ENCODE results near the gene MYO1A.

MYO1A gene

GRCh38 chr12:57049890-57050289 is at the start of gene MYO1A:
TSS of gene MYO1A (minus strand) at chr12:57050129. CDS start at chr12:57048323, 1,806 bp downstream.
- DNase-seq (ENCODE audit: low read depth), result peak; percentile 11

- DNase-seq (ENCODE audit: low read depth), result no peak
Observed at GRCh38 chr12:57099047-57099714, 49.3 kb upstream of the MYO1A start.

GRCh38 chr12:57098546-57098945 is 48.6 kb upstream of the MYO1A start:
- no peak for DNase-seq (ENCODE audit: low read depth)

GRCh38 chr12:57097554-57097835 is 47.6 kb upstream of the MYO1A start:
- no peak for DNase-seq (ENCODE audit: low read depth)

GRCh38 chr12:57096748-57097553 is 47.0 kb upstream of the MYO1A start:
- DNase-seq (ENCODE audit: low read depth), result no peak

GRCh38 chr12:57096099-57096572 is 46.2 kb upstream of the MYO1A start:
- peak; percentile 16 for DNase-seq (ENCODE audit: low read depth)

- DNase-seq (ENCODE audit: low read depth), result no peak
Observed at GRCh38 chr12:57095440-57095839, 45.5 kb upstream of the MYO1A start.

- no peak for DNase-seq (ENCODE audit: low read depth)
Observed at GRCh38 chr12:57094208-57095160, 44.6 kb upstream of the MYO1A start.

GRCh38 chr12:57093415-57094207 is 43.7 kb upstream of the MYO1A start:
- peak; percentile 87 for DNase-seq (ENCODE audit: low read depth)

GRCh38 chr12:57092876-57093414 is 43.0 kb upstream of the MYO1A start:
- DNase-seq (ENCODE audit: low read depth), result no peak

GRCh38 chr12:57092529-57092862 is 42.6 kb upstream of the MYO1A start:
- no peak for DNase-seq (ENCODE audit: low read depth)

- DNase-seq (ENCODE audit: low read depth), result no peak
Observed at GRCh38 chr12:57091638-57092528, 42.0 kb upstream of the MYO1A start.

GRCh38 chr12:57090924-57091637 is 41.2 kb upstream of the MYO1A start:
- no peak for DNase-seq (ENCODE audit: low read depth)

GRCh38 chr12:57090490-57090889 is 40.6 kb upstream of the MYO1A start:
- DNase-seq (ENCODE audit: low read depth), result no peak

- DNase-seq (ENCODE audit: low read depth), result peak; percentile 57
Observed at GRCh38 chr12:57089271-57090245, 39.6 kb upstream of the MYO1A start.

- peak; percentile 98 for DNase-seq (ENCODE audit: low read depth)
Observed at GRCh38 chr12:57088354-57089270, 38.7 kb upstream of the MYO1A start, which contains the start of gene NAB2. TSS of gene NAB2 (plus strand) at chr12:57089114. CDS start at chr12:57089272, 158 bp downstream.

- peak; percentile 93 for DNase-seq (ENCODE audit: low read depth)
Observed at GRCh38 chr12:57087691-57088353, 37.9 kb upstream of the MYO1A start.

Measured in iris pigment epithelial cell (primary cell).